Measurements from ENCODE around the gene ZNF367. TPM values are rescaled to one million over a fixed set of nuclear protein-coding genes. Genes with fewer than 3 reads are reported as not detected.

The ZNF367 gene
- total RNA-seq, 1 experiment from 2014 or later: 14.0 TPM

- Histone ChIP-seq H3K79me2 (ENCODE audit: low read length) (no peaks in the 10 kb centered on the region), H3F3A (ENCODE audit: low read length, unreplicated experiment) (no peaks in the 10 kb centered on the region), H3K9me2 (replicated peaks; ENCODE audit: low read length) (no peaks in the 10 kb centered on the region), H3K9me3 (ENCODE audit: low read length) (no peaks in the 10 kb centered on the region), H3K9ac (ENCODE audit: low read length) (no peak overlapping the region), H3K27ac (ENCODE audit: low read length) (no peak overlapping the region), H3K4me1 (ENCODE audit: insufficient read depth, low read length) (peaks cover 7% of the 10 kb centered on the region; the same call in 1 of the 2 replicates), H3K36me3 (ENCODE audit: low read depth, low read length) (no peaks in the 10 kb centered on the region; the same call in 1 of the 2 replicates), H4K20me1 (ENCODE audit: low read length) (no peaks in the 10 kb centered on the region), H3K27me3 (ENCODE audit: low read length) (no peaks in the 10 kb centered on the region), H3K4me2 (ENCODE audit: low read length) (no peak overlapping the region), H2AFZ (ENCODE audit: low read length) (no peak overlapping the region), H3K4me3 (ENCODE audit: low read length) (no peak overlapping the region)
- intact Hi-C loops (cut with micrococcal nuclease): no loop called here
- ChIA-PET CTCF (no interaction called here), POLR2A (ENCODE audit: unreplicated experiment) (no interaction called here)
- ATAC-seq: no peak
- TF ChIP-seq CTCF (conservative IDR thresholded peaks at IDR 0.05; ENCODE audit: low read depth, low read length): no peak
- TF ChIP-seq EZH2 (IDR thresholded peaks at IDR 0.05; ENCODE audit: low read length, unreplicated experiment): no peak
- TF ChIP-seq EZH2phosphoT487 (IDR thresholded peaks at IDR 0.05; ENCODE audit: borderline replicate concordance, low read length): no peak
- DNase-seq: no peak
- no TSS peak for BruUV-seq (replicated peaks)
Observed at GRCh38 chr9:96460882-96461281, 42.7 kb upstream of the ZNF367 start.

- H3K4me3 ChIP-seq (ENCODE audit: low read length): no peak overlapping the region
- intact Hi-C loops (cut with micrococcal nuclease): no loop called here
- CTCF ChIA-PET: no interaction called here
- H3K27me3 ChIP-seq (ENCODE audit: low read length): no peaks in the 10 kb centered on the region
- H3K9me2 ChIP-seq (replicated peaks; ENCODE audit: low read length): no peaks in the 10 kb centered on the region
- H3K36me3 ChIP-seq (ENCODE audit: low read depth, low read length): no peaks in the 10 kb centered on the region; the same call in 1 of the 2 replicates
- POLR2A ChIA-PET (ENCODE audit: unreplicated experiment): no interaction called here
- ATAC-seq: no peak
- DNase-seq: no peak
- no peaks in the 10 kb centered on the region for H4K20me1 ChIP-seq (ENCODE audit: low read length)
- H3K79me2 ChIP-seq (ENCODE audit: low read length): no peaks in the 10 kb centered on the region
- H3K4me2 ChIP-seq (ENCODE audit: low read length): no peak overlapping the region
- no TSS peak for BruUV-seq (replicated peaks)
- H3K9ac ChIP-seq (ENCODE audit: low read length): no peak overlapping the region
- no peak overlapping the region for H2AFZ ChIP-seq (ENCODE audit: low read length)
- peaks cover 7% of the 10 kb centered on the region; the same call in 1 of the 2 replicates for H3K4me1 ChIP-seq (ENCODE audit: insufficient read depth, low read length)
- TF ChIP-seq EZH2 (IDR thresholded peaks at IDR 0.05; ENCODE audit: low read length, unreplicated experiment) (no peak), EZH2phosphoT487 (IDR thresholded peaks at IDR 0.05; ENCODE audit: borderline replicate concordance, low read length) (no peak), CTCF (conservative IDR thresholded peaks at IDR 0.05; ENCODE audit: low read depth, low read length) (no peak)
- H3K9me3 ChIP-seq (ENCODE audit: low read length): no peaks in the 10 kb centered on the region
- no peak overlapping the region for H3K27ac ChIP-seq (ENCODE audit: low read length)
- H3F3A ChIP-seq (ENCODE audit: low read length, unreplicated experiment): no peaks in the 10 kb centered on the region
Observed at GRCh38 chr9:96460470-96460869, 42.3 kb upstream of the ZNF367 start.

GRCh38 chr9:96459268-96460007, 41.3 kb upstream of the ZNF367 start:
- BruUV-seq (replicated peaks): no TSS peak
- no peaks in the 10 kb centered on the region for H3F3A ChIP-seq (ENCODE audit: low read length, unreplicated experiment)
- ChIA-PET POLR2A (ENCODE audit: unreplicated experiment) (no interaction called here), CTCF (no interaction called here)
- no peak overlapping the region for H3K4me2 ChIP-seq (ENCODE audit: low read length)
- no peak overlapping the region for H2AFZ ChIP-seq (ENCODE audit: low read length)
- no peak overlapping the region for H3K27ac ChIP-seq (ENCODE audit: low read length)
- H3K36me3 ChIP-seq (ENCODE audit: low read depth, low read length): no peaks in the 10 kb centered on the region; the same call in 1 of the 2 replicates
- ATAC-seq: peak; percentile 58
- peaks cover 7% of the 10 kb centered on the region; the same call in 1 of the 2 replicates for H3K4me1 ChIP-seq (ENCODE audit: insufficient read depth, low read length)
- H3K9me3 ChIP-seq (ENCODE audit: low read length): no peaks in the 10 kb centered on the region
- H3K27me3 ChIP-seq (ENCODE audit: low read length): no peaks in the 10 kb centered on the region
- TF ChIP-seq EZH2 (IDR thresholded peaks at IDR 0.05; ENCODE audit: low read length, unreplicated experiment) (no peak), CTCF (conservative IDR thresholded peaks at IDR 0.05; ENCODE audit: low read depth, low read length) (no peak), EZH2phosphoT487 (IDR thresholded peaks at IDR 0.05; ENCODE audit: borderline replicate concordance, low read length) (no peak)
- peak; percentile 19 for DNase-seq
- no peaks in the 10 kb centered on the region for H4K20me1 ChIP-seq (ENCODE audit: low read length)
- no peak overlapping the region for H3K9ac ChIP-seq (ENCODE audit: low read length)
- no peaks in the 10 kb centered on the region for H3K79me2 ChIP-seq (ENCODE audit: low read length)
- no peak overlapping the region for H3K4me3 ChIP-seq (ENCODE audit: low read length)
- intact Hi-C loops (cut with micrococcal nuclease): no loop called here
- no peaks in the 10 kb centered on the region for H3K9me2 ChIP-seq (replicated peaks; ENCODE audit: low read length)
